Esophagus squamous epithelium (tissue), 4 donors: ENCODE results near the gene TMEM30A.

Experiments used
- POLR2A ChIP-seq, 4 donors: fragments of 450-650 bp; IDR thresholded peaks; one replicate each; pipeline ENCODE4 v1.6.1; 2017; ENCODE audit warnings: antibody characterized with exemption in 4 of 4, mild to moderate bottlenecking in 4 of 4, moderate library complexity in 3 of 4
- TF ChIP-seq, protein P1 (sequence below), 6 experiments: fragments of 450-650 bp in 4 of 6; fragments of 200-600 bp in 2 of 6; sonication (generic) in 2 of 6; IDR thresholded peaks; one replicate each; pipeline ENCODE4 v1.5.1; 2016 to 2019; ENCODE audit warnings: antibody characterized with exemption in 6 of 6, mild to moderate bottlenecking in 4 of 6, moderate library complexity in 4 of 6

DNA sequence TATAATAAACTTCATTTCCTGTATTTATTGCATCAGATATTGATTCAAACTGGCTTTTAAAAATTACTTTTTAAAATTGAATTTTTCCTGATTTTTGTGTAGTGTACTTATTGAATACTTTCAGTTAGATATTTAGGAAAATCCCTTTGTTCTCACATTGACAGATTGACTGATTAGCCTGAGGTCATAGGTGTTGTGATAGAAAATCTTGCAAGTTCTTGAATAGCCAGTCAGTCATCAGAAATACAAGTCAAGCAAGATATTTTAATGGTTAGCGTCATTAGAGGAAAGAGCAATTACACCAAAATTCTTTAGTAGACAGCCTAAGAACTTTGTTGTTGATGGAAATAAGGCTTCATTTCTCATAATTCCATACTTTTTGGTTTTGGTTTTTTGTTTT lies 3.4 kb upstream of the TMEM30A start:
- TF ChIP-seq, protein P1, sequence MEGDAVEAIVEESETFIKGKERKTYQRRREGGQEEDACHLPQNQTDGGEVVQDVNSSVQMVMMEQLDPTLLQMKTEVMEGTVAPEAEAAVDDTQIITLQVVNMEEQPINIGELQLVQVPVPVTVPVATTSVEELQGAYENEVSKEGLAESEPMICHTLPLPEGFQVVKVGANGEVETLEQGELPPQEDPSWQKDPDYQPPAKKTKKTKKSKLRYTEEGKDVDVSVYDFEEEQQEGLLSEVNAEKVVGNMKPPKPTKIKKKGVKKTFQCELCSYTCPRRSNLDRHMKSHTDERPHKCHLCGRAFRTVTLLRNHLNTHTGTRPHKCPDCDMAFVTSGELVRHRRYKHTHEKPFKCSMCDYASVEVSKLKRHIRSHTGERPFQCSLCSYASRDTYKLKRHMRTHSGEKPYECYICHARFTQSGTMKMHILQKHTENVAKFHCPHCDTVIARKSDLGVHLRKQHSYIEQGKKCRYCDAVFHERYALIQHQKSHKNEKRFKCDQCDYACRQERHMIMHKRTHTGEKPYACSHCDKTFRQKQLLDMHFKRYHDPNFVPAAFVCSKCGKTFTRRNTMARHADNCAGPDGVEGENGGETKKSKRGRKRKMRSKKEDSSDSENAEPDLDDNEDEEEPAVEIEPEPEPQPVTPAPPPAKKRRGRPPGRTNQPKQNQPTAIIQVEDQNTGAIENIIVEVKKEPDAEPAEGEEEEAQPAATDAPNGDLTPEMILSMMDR (IDR thresholded peaks at IDR 0.05): no peak
- TF ChIP-seq POLR2A (IDR thresholded peaks at IDR 0.05): no peak
